Hepatocyte (in vitro differentiated cells): ENCODE measurements around the gene SERP2. TPM values are rescaled to one million over a fixed set of nuclear protein-coding genes. Genes with fewer than 3 reads are reported as not detected.

Source experiments
- DNase-seq: peaks from one replicate; pipeline ENCODE4 v3.0.0-alpha.2; 2016; ENCODE audit warnings: low spot score
- H2AFZ ChIP-seq: fragments of 200-600 bp; sonication (generic); 2 replicates; pipeline ENCODE4 v1.6.0; 2016; ENCODE audit warnings: antibody characterized with exemption, mild to moderate bottlenecking
- H3K27ac ChIP-seq: fragments of 200-600 bp; sonication (generic); 2 replicates; pipeline ENCODE4 v1.5.1; 2016; ENCODE audit warnings: mild to moderate bottlenecking
- H3K27me3 ChIP-seq: fragments of 200-600 bp; sonication (generic); 2 replicates; pipeline ENCODE4 v1.6.1; 2016
- H3K36me3 ChIP-seq: fragments of 200-600 bp; sonication (generic); replicated peaks from 2 replicates; pipeline ENCODE4 v1.5.1; 2016; ENCODE audit warnings: low read depth; ENCODE audit not compliant: insufficient read depth
- H3K4me1 ChIP-seq: fragments of 200-600 bp; sonication (generic); 2 replicates; pipeline ENCODE4 v1.5.1; 2016; ENCODE audit warnings: mild to moderate bottlenecking, moderate library complexity; ENCODE audit not compliant: insufficient read depth
- H3K4me2 ChIP-seq: fragments of 200-600 bp; sonication (generic); 2 replicates; pipeline ENCODE4 v1.6.0; 2016
- H3K4me3 ChIP-seq: fragments of 200-600 bp; sonication (generic); 2 replicates; pipeline ENCODE4 v1.5.1; 2016; ENCODE audit warnings: mild to moderate bottlenecking
- H3K79me2 ChIP-seq: fragments of 200-600 bp; sonication (generic); 2 replicates; pipeline ENCODE4 v1.6.0; 2017; ENCODE audit warnings: mild to moderate bottlenecking
- H3K9me2 ChIP-seq: fragments of 200-600 bp; sonication (generic); replicated peaks from 2 replicates; pipeline ENCODE4 v1.6.0; 2017; ENCODE audit warnings: mild to moderate bottlenecking; ENCODE audit not compliant: insufficient read depth
- H3K9me3 ChIP-seq: fragments of 200-600 bp; sonication (generic); 2 replicates; pipeline ENCODE4 v1.5.1; 2016; ENCODE audit warnings: low read depth, mild to moderate bottlenecking
- H4K20me1 ChIP-seq: fragments of 200-600 bp; sonication (generic); 2 replicates; pipeline ENCODE4 v1.6.0; 2016; ENCODE audit warnings: mild to moderate bottlenecking; ENCODE audit not compliant: insufficient read depth, poor library complexity, severe bottlenecking
- CTCF ChIP-seq: fragments of 200-600 bp; sonication (generic); IDR thresholded peaks from 2 replicates; pipeline ENCODE4 v1.5.1; 2016; ENCODE audit warnings: antibody characterized with exemption, mild to moderate bottlenecking; ENCODE audit not compliant: poor library complexity
- EZH2 ChIP-seq: fragments of 200-600 bp; sonication (generic); IDR thresholded peaks from 2 replicates; pipeline ENCODE4 v1.6.1; 2016; ENCODE audit warnings: antibody characterized with exemption, mild to moderate bottlenecking, borderline replicate concordance
- EZH2phosphoT487 ChIP-seq: fragments of 200-600 bp; sonication (generic); IDR thresholded peaks from one replicate; pipeline ENCODE4 v1.6.1; 2018; ENCODE audit warnings: antibody characterized with exemption, mild to moderate bottlenecking, low read depth, moderate library complexity; ENCODE audit not compliant: unreplicated experiment, severe bottlenecking
- WGBS: methylation state at CpG from one replicate; pipeline ENCODE4 v1.1.6; 2016; ENCODE audit warnings: low lambda C conversion rate; ENCODE audit errors: missing lambda C conversion rate; 5-methylcytosine and 5-hydroxymethylcytosine counted together
- polyA plus RNA-seq: library from polyadenylated mRNA; unstranded; fragments of >200 nt; fragmentation: Nextera tagmentation; extraction: Ambion mirVana; gene quantifications from 2 replicates; pipeline ENCODE4 v1.2.1, GENCODE V29; 2016
- total RNA-seq: library from RNA; depleted of rRNA; stranded (reverse); fragments of >200 nt; gene quantifications from 2 replicates; pipeline ENCODE4 v1.2.3, GENCODE V29; 2014

The SERP2 gene
- total and polyA plus RNA-seq, 2 experiments from 2014 or later: 1.8 to 7.7 TPM

GRCh38 chr13:44406617-44407016 lies 33.0 kb downstream of the SERP2 start:
- Histone ChIP-seq H3K4me3 (no peak overlapping the region), H3K79me2 (no peaks in the 10 kb centered on the region), H3K9me2 (no peaks in the 10 kb centered on the region), H3K9me3 (no peaks in the 10 kb centered on the region), H2AFZ (no peak overlapping the region), H3K36me3 (no peaks in the 10 kb centered on the region), H3K27me3 (no peaks in the 10 kb centered on the region), H3K4me1 (peaks cover 37% of the 10 kb centered on the region), H3K4me2 (no peak overlapping the region), H4K20me1 (no peaks in the 10 kb centered on the region), H3K27ac (no peak overlapping the region)
- TF ChIP-seq EZH2 (no peak), EZH2phosphoT487 (no peak)
- 98% methylated on average over 5 of the region's 5 CpGs for whole genome bisulfite sequencing
- DNase-seq: no peak

GRCh38 chr13:44407379-44407778 lies 33.8 kb downstream of the SERP2 start:
- no peak for DNase-seq
- Histone ChIP-seq H3K9me3 (no peaks in the 10 kb centered on the region), H3K36me3 (no peaks in the 10 kb centered on the region), H3K27me3 (no peaks in the 10 kb centered on the region), H3K27ac (no peak overlapping the region), H2AFZ (no peak overlapping the region), H4K20me1 (no peaks in the 10 kb centered on the region), H3K4me2 (no peak overlapping the region), H3K4me3 (no peak overlapping the region), H3K4me1 (peaks cover 33% of the 10 kb centered on the region), H3K9me2 (no peaks in the 10 kb centered on the region), H3K79me2 (no peaks in the 10 kb centered on the region)
- TF ChIP-seq EZH2 (no peak), CTCF (no peak), EZH2phosphoT487 (no peak)
- WGBS: 66% methylated on average over 3 of the region's 3 CpGs

DNA sequence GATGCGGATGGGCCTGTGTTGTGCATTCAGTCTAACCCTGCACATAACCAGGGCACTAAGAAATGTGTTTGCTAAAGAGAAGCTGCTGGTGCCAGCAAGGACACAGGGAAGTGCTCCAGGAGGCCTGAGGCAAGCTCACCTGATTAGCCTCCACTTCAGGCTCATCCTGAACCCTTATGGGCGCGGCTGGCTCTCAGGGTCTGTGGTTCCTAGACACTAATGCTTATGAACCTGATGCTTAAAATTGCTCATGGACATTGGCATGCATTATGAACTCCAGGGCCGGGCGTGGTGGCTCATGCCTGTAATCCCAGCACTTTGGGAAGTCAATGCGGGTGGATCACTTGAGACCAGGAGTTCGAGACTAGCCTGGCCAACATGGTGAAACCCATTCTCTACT lies 34.3 kb downstream of the SERP2 start:
- Histone ChIP-seq H3K4me1 (peaks cover 28% of the 10 kb centered on the region), H3K9me2 (no peaks in the 10 kb centered on the region), H2AFZ (no peak overlapping the region), H3K9me3 (no peaks in the 10 kb centered on the region), H3K27me3 (no peaks in the 10 kb centered on the region), H3K36me3 (no peaks in the 10 kb centered on the region), H3K27ac (no peak overlapping the region), H3K4me3 (no peak overlapping the region), H3K4me2 (no peak overlapping the region), H4K20me1 (no peaks in the 10 kb centered on the region), H3K79me2 (no peaks in the 10 kb centered on the region)
- no peak for DNase-seq
- no peak for TF ChIP-seq EZH2phosphoT487
- no peak for TF ChIP-seq CTCF
- TF ChIP-seq EZH2: no peak
- 92% methylated on average over 7 of the region's 7 CpGs for WGBS

DNA sequence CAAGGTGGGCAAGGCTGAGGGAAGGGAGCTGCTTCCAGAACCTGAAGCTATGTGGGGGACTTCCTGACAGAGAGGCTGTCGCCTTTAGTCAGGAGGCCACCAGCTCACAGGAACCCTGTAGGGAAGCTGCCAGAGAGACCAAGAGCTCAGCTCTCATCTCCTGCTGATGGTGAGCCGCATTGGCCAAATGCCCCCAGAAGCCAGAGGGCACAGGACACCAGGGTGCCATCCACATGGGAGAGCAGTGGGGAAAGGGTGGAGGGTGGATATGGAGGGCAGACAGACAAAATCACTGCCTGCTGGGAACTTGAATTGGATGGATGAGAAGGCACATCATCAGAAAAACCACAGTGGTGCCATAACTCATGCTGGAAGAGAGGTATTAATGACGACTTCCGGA lies 36.0 kb downstream of the SERP2 start:
- Histone ChIP-seq H3K36me3 (no peaks in the 10 kb centered on the region), H4K20me1 (no peaks in the 10 kb centered on the region), H2AFZ (no peak overlapping the region), H3K4me1 (peaks cover 11% of the 10 kb centered on the region), H3K27ac (no peak overlapping the region), H3K79me2 (no peaks in the 10 kb centered on the region), H3K4me3 (no peak overlapping the region), H3K27me3 (no peaks in the 10 kb centered on the region), H3K4me2 (no peak overlapping the region), H3K9me2 (no peaks in the 10 kb centered on the region), H3K9me3 (no peaks in the 10 kb centered on the region)
- TF ChIP-seq EZH2 (no peak), EZH2phosphoT487 (no peak), CTCF (no peak)
- 95% methylated on average over 4 of the region's 4 CpGs for WGBS
- no peak for DNase-seq
